Colonic mucosa (tissue), 4 donors: ENCODE data around the gene FBXO31. TPM values are rescaled to one million over a fixed set of nuclear protein-coding genes. Genes with fewer than 3 reads are reported as not detected.
"Not testable (repeated sequence)": the region's sequence is repeated elsewhere in the genome, so short reads cannot be mapped to it uniquely, and the experiment has no call there.

Experiments used
- DNase-seq: peaks from one replicate; pipeline ENCODE4 v3.0.0-alpha.2; 2020
- H3K27ac ChIP-seq: fragments of 200-600 bp; one replicate; pipeline ENCODE4 v1.8.0; 2021
- H3K27me3 ChIP-seq: fragments of 200-600 bp; one replicate; pipeline ENCODE4 v1.8.0; 2021
- H3K36me3 ChIP-seq: fragments of 200-600 bp; one replicate; pipeline ENCODE4 v1.8.0; 2021
- H3K4me1 ChIP-seq: fragments of 200-600 bp; one replicate; pipeline ENCODE4 v1.8.0; 2021; ENCODE audit warnings: mild to moderate bottlenecking
- H3K4me3 ChIP-seq: fragments of 200-600 bp; one replicate; pipeline ENCODE4 v1.8.0; 2021
- H3K9ac ChIP-seq, 2 donors: one replicate each; pipeline ENCODE4 v1.7.0; 2013; ENCODE audit warnings: control low read depth in 2 of 2, low read depth in 2 of 2, low read length in 2 of 2
- H3K9me3 ChIP-seq: fragments of 200-600 bp; one replicate; pipeline ENCODE4 v1.8.0; 2021
- intact Hi-C: fragments of 100-400 bp; cut with DNase I; formaldehyde crosslinking; loops from one replicate; pipeline ENCODE4 v1.14.1; 2022
- total RNA-seq, 2 donors: library from RNA; stranded (reverse); fragmentation: NEBNext Ultra II Directional in 1 of 2; extraction: Animal tissue kit (Norgen Biotek cat#: 25700) in 1 of 2; gene quantifications; one replicate each; pipeline ENCODE4 v1.2.1, GENCODE V29; 2021
- TF ChIP-seq, protein P1 (sequence below): fragments of 200-600 bp; IDR thresholded peaks from one replicate; pipeline ENCODE4 v1.8.0; 2022; ENCODE audit warnings: antibody characterized with exemption, mild to moderate bottlenecking
- donor health status: healthy.
- donor health status: DM: no; HTN: no; CAD: no.
- donor health status: DM: no; HTN: no; CAD: no.

FBXO31 gene
- total RNA-seq, 2 donors from 2014 or later, result 35.1 to 52.3 TPM

DNA sequence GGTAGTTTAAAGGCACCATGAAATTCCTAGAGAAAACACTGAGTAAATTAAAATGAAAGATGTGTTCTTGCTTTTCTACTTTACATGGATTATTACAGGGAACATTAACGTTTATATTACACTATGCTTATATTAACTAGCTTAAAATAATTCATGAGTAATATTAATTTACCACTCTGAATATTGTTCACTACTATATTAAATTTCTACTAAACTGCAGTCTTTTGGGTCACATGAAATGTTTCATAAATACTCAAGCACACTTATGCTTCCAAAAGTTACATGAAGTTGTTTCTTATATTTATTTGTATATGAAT is 5.2 kb upstream of the FBXO31 start:
- no peak overlapping the region for H3K9ac ChIP-seq
- no peaks in the 10 kb centered on the region for H3K27me3 ChIP-seq
- intact Hi-C loops, result no loop called here
- H3K36me3 ChIP-seq, result no peaks in the 10 kb centered on the region
- H3K27ac ChIP-seq, result peak overlapping the region; percentile 95
- TF ChIP-seq, protein P1, sequence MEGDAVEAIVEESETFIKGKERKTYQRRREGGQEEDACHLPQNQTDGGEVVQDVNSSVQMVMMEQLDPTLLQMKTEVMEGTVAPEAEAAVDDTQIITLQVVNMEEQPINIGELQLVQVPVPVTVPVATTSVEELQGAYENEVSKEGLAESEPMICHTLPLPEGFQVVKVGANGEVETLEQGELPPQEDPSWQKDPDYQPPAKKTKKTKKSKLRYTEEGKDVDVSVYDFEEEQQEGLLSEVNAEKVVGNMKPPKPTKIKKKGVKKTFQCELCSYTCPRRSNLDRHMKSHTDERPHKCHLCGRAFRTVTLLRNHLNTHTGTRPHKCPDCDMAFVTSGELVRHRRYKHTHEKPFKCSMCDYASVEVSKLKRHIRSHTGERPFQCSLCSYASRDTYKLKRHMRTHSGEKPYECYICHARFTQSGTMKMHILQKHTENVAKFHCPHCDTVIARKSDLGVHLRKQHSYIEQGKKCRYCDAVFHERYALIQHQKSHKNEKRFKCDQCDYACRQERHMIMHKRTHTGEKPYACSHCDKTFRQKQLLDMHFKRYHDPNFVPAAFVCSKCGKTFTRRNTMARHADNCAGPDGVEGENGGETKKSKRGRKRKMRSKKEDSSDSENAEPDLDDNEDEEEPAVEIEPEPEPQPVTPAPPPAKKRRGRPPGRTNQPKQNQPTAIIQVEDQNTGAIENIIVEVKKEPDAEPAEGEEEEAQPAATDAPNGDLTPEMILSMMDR, result no peak
- peaks cover 19% of the 10 kb centered on the region for H3K4me1 ChIP-seq
- no peaks in the 10 kb centered on the region for H3K9me3 ChIP-seq
- DNase-seq, result no peak
- no peak overlapping the region for H3K4me3 ChIP-seq

DNA sequence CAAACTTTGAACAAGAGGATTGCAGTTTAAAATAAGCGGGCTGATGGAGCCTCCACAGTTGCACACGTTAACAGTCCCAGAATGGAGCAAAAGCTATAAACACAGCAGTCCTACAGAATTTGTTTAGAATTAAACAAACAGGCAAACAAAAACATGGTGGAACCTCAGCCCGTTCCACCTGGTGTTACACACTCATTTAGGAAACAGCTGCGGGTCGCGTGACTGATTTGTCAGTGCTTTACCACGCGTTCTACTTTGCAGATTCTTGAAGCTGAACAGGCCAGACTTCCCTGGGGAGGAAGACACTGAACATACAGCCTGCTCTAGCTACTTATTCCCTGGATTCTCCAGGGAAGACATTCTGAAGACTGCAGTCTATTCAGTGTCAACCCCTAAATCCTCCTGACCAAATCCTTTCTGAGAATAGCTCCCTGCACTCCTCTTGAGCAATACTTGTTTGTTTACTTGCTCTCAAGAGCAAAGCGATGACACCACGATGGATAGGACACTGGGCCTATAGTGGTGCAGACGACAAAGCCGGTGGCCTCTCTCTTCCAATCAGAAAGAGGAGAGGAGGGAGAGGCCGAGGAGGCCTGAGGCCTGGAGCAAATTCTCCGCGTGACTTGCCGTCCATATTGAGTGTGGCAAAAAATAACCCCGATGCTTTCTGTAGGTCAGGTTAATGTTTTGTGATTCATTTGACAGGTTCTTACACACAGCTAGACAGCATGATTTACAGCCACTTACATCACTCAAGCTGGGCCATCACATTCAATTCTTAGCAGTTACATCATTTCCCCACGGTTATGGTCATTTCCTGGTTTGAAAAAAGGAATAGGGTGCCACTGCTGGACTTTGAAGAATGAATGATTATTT is 4.6 kb upstream of the FBXO31 start:
- Histone ChIP-seq H3K4me1 (peaks cover 17% of the 10 kb centered on the region), H3K36me3 (no peaks in the 10 kb centered on the region), H3K27me3 (no peaks in the 10 kb centered on the region), H3K4me3 (no peak overlapping the region), H3K9ac (peak overlapping the region in 1 of 2 donors; percentile 93), H3K9me3 (no peaks in the 10 kb centered on the region), H3K27ac (peak overlapping the region; percentile 95)
- DNase-seq, result peak; percentile 95
- intact Hi-C loops, result no loop called here
- TF ChIP-seq, protein P1, result no peak

DNA sequence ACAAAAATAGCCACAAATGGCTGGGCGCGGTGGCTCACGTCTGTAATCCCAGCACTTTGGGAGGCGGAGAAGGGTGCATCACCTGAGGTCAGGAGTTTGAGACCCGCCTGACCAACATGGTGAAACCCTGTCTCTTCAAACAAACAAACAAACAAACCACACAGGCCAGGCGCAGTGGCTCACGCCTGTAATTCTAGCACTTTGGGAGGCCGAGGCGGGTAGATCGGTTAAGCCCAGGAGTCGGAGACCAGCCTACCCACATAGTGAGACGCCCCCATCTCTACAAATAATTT is 1.2 kb upstream of the FBXO31 start:
- H3K9ac ChIP-seq, result peak overlapping the region in 1 of 2 donors; percentile 68
- H3K36me3 ChIP-seq, DNase-seq, H3K9me3 ChIP-seq, H3K27me3 ChIP-seq, intact Hi-C loops: not testable (repeated sequence)
- H3K27ac ChIP-seq, result peak overlapping the region; percentile 75
- H3K4me1 ChIP-seq, result peaks cover 20% of the 10 kb centered on the region
- peak overlapping the region; percentile 53 for H3K4me3 ChIP-seq

DNA sequence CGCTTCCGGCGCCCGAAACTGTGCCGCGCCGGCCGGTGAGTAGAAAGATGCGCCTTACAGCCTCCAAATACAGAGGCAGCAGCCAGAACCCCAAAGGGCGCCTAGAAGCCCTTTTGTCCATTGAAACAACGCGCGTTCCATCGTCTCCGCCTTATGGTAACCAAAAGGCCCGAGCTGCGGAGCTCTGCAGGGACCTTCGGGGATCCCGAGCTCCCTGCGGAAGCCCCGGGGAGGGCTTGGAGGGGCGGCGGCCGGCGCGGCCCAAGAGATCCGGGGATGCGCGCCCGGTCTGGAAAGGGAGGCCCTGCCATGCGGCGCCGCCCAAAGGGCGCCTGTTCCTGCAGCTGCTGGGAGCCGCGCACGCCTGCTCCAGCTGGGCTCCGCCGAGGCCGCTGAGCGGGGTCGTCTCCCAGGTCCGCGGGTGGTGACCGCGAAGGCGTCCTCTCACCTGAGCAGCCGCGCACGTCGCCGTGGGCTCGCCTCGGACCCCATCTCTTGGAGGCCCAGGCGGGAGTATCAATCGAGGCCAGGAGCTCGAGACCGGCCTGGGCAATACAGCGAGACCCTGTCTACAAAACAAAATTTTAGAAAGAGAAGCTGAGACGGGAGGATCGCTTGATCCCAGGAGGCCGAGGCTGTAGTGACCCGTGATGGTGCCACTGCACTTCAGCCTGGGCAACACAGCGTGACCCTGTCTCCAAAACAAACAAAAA is 742 bp upstream of the FBXO31 start:
- H3K4me3 ChIP-seq, result peak overlapping the region; percentile 53
- H3K4me1 ChIP-seq, result peaks cover 20% of the 10 kb centered on the region
- peak overlapping the region; percentile 68 to 78 for H3K9ac ChIP-seq
- H3K9me3 ChIP-seq, result no peaks in the 10 kb centered on the region
- peak overlapping the region; percentile 75 for H3K27ac ChIP-seq
- intact Hi-C loops, result no loop called here
- TF ChIP-seq, protein P1, result no peak
- H3K36me3 ChIP-seq, result no peaks in the 10 kb centered on the region
- peak; percentile 60 for DNase-seq
- H3K27me3 ChIP-seq, result no peaks in the 10 kb centered on the region

DNA sequence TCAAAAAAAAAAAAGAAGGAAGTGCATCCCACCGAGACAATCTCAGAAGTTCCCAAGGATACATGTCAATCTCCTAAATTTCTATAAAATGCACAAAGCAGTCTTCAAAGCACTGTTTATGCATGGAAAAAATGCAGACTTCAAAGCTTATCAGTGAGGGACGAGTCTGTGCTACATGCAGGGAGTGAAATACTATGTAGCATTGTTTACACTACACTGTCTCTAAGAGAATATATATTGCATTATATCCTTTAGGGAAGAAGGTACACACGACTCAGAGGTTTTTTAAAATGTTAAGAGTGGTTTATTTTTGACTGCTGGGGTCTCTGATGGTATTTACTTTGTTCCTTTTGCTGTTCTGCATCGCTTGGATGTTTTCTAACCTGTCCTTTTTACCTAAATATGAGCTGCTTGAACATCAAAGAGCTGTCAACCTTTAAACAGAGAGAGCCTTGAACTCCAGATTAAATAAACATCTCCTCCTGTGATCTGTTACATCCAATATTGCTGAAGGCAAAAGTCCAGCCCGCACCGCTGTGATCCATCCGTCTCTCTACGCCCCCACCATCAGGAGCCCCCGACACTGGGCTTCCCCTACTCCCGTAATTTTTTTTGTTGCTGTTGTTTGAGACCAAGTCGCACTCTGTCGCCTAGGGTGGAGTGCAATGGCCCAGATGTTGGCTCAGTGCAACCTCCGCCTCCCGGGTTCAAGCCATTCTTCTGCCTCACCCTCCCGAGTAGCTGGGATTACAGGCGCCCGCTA is 1.4 kb downstream of the FBXO31 start:
- DNase-seq, result peak; percentile 50
- H3K4me1 ChIP-seq, result peaks cover 16% of the 10 kb centered on the region

More for the DNA sequence above, 1.4 kb downstream of the FBXO31 start:
- H3K9me3 ChIP-seq, result no peaks in the 10 kb centered on the region
- H3K36me3 ChIP-seq, result no peaks in the 10 kb centered on the region
- intact Hi-C loops, result no loop called here
- H3K9ac ChIP-seq, result peak overlapping the region; percentile 58 to 79
- peak overlapping the region; percentile 53 for H3K4me3 ChIP-seq
- TF ChIP-seq, protein P1, result no peak
- H3K27ac ChIP-seq, result peak overlapping the region; percentile 75
- H3K27me3 ChIP-seq, result no peaks in the 10 kb centered on the region
